Keratinocyte (primary cell): ENCODE data around the gene TMEM267. TPM values are rescaled to one million over a fixed set of nuclear protein-coding genes. Genes with fewer than 3 reads are reported as not detected.
"Not testable (repeated sequence)": the region's sequence is repeated elsewhere in the genome, so short reads cannot be mapped to it uniquely, and the experiment has no call there.

Experiments
- DNase-seq: peaks from one replicate; pipeline ENCODE4 v3.0.0-alpha.2; 2011; ENCODE audit warnings: low read depth, missing footprints, low spot score
- FAIRE-seq: peaks from 2 replicates; lab custom pipeline; 2011; peaks lifted over from hg19 to GRCh38; lab: Jason Lieb, UNC
- H2AFZ ChIP-seq: 2 replicates; pipeline ENCODE4 v1.6.0; 2012; ENCODE audit warnings: low read length, control low read depth, inconsistent platforms; ENCODE audit not compliant: control insufficient read depth
- H3K27ac ChIP-seq: 2 replicates; pipeline ENCODE4 v1.5.1; 2011; ENCODE audit warnings: low read length; ENCODE audit not compliant: control insufficient read depth, insufficient read depth
- H3K27me3 ChIP-seq: 3 replicates; pipeline ENCODE4 v1.6.0; 2011; ENCODE audit warnings: low read length; ENCODE audit not compliant: control insufficient read depth, insufficient read depth; ENCODE audit errors: extremely low read depth
- H3K36me3 ChIP-seq, 2 experiments: 2 replicates in 1 of 2; 3 replicates in 1 of 2; pipeline ENCODE4 v1.5.1; 2011; ENCODE audit warnings: low read length in 2 of 2, mild to moderate bottlenecking in 1 of 2; ENCODE audit not compliant: control insufficient read depth in 2 of 2, insufficient read depth in 2 of 2; ENCODE audit errors: extremely low read depth in 1 of 2
- H3K4me1 ChIP-seq: 3 replicates; pipeline ENCODE4 v1.5.1; 2011; ENCODE audit warnings: low read length; ENCODE audit not compliant: control insufficient read depth, insufficient read depth; ENCODE audit errors: extremely low read depth
- H3K4me2 ChIP-seq: 3 replicates; pipeline ENCODE4 v1.6.0; 2011; ENCODE audit warnings: low read depth, low read length; ENCODE audit not compliant: control insufficient read depth, insufficient read depth; ENCODE audit errors: extremely low read depth
- H3K4me3 ChIP-seq, 3 experiments: fragments of 200-600 bp in 1 of 3; sonication (generic) in 1 of 3; 2 replicates in 2 of 3; 3 replicates in 1 of 3; pipeline ENCODE4 v1.5.1; 2011 to 2016; ENCODE audit warnings: low read length in 3 of 3, mild to moderate bottlenecking in 3 of 3, control low read depth in 2 of 3, inconsistent platforms in 1 of 3, low read depth in 1 of 3, mixed read lengths in 1 of 3, mixed run types in 1 of 3, moderate library complexity in 1 of 3; ENCODE audit not compliant: control insufficient read depth in 2 of 3, insufficient read depth in 2 of 3; ENCODE audit errors: extremely low read depth in 1 of 3
- H3K79me2 ChIP-seq: 2 replicates; pipeline ENCODE4 v1.6.0; 2012; ENCODE audit warnings: low read length; ENCODE audit not compliant: control insufficient read depth, insufficient read depth
- H3K9ac ChIP-seq: 3 replicates; pipeline ENCODE4 v1.6.0; 2011; ENCODE audit warnings: low read length; ENCODE audit not compliant: control insufficient read depth, insufficient read depth; ENCODE audit errors: extremely low read depth
- H3K9me1 ChIP-seq: 3 replicates; pipeline ENCODE4 v1.6.0; 2011; ENCODE audit warnings: low read length; ENCODE audit not compliant: control insufficient read depth, insufficient read depth; ENCODE audit errors: extremely low read depth
- H3K9me3 ChIP-seq: 2 replicates; pipeline ENCODE4 v1.5.1; 2012; ENCODE audit warnings: low read depth, low read length; ENCODE audit not compliant: control insufficient read depth
- H4K20me1 ChIP-seq: 3 replicates; pipeline ENCODE4 v1.6.0; 2011; ENCODE audit warnings: low read length; ENCODE audit not compliant: control insufficient read depth, insufficient read depth; ENCODE audit errors: extremely low read depth
- CTCF ChIP-seq, 3 experiments: IDR thresholded peaks in 1 of 3; conservative IDR thresholded peaks in 1 of 3; optimal IDR thresholded peaks in 1 of 3; 2 replicates in 2 of 3; 3 replicates in 1 of 3; pipeline versions ENCODE3 to v1.5.1; 2011; ENCODE audit warnings: low read length in 3 of 3, mild to moderate bottlenecking in 3 of 3, moderate library complexity in 2 of 3, control low read depth in 1 of 3, inconsistent platforms in 1 of 3; ENCODE audit not compliant: insufficient read depth in 2 of 3; ENCODE audit errors: extremely low read depth in 1 of 3
- EZH2 ChIP-seq: IDR thresholded peaks from one replicate; pipeline ENCODE4 v1.6.1; 2012; ENCODE audit warnings: inconsistent platforms, mild to moderate bottlenecking, low read length, moderate library complexity
- dilution Hi-C: fragments of 300-500 bp; cut with MboI; formaldehyde crosslinking; loops from one replicate; pipeline ENCODE4 v1.7.0; 2020; ENCODE audit warnings: low sequenced_read_pairs; ENCODE audit not compliant: extremely low pct_ligation_motif_present
- polyA plus RNA-seq, 5 experiments: library from polyadenylated mRNA; depleted of rRNA in 3 of 5; stranded (reverse) in 3 of 5; stranded (forward) in 1 of 5; unstranded in 1 of 5; fragments of >200 nt; gene quantifications; 1 replicate in 1 of 5; 2 replicates in 3 of 5; 3 replicates in 1 of 5; pipeline versions ENCODE4 v1.2.1 to v1.2.3, GENCODE V29; 2011 to 2012; ENCODE audit warnings: missing spikeins in 2 of 5, low read depth in 1 of 5, low replicate concordance in 1 of 5

Gene TMEM267
- polyA plus RNA-seq, 1 donor (not counting 4 experiments of a cell fraction or from before 2014, with no cell fraction given) = 30.7 TPM

GRCh38 chr5:43409809-43410271, 73.8 kb downstream of the TMEM267 start:
- H2AFZ ChIP-seq = no peak overlapping the region
- dilution Hi-C loops = no loop called here
- H3K36me3 ChIP-seq = no peaks in the 10 kb centered on the region
- H3K9ac ChIP-seq = no peak overlapping the region
- H3K4me3 ChIP-seq = no peak overlapping the region
- no peaks in the 10 kb centered on the region for H4K20me1 ChIP-seq
- FAIRE-seq = no peak
- H3K9me3 ChIP-seq = no peaks in the 10 kb centered on the region
- no peaks in the 10 kb centered on the region for H3K27me3 ChIP-seq
- no peaks in the 10 kb centered on the region for H3K9me1 ChIP-seq
- no peak overlapping the region for H3K4me2 ChIP-seq
- H3K27ac ChIP-seq = no peak overlapping the region
- no peaks in the 10 kb centered on the region for H3K4me1 ChIP-seq
- no peak for DNase-seq
- TF ChIP-seq CTCF (optimal IDR thresholded peaks at IDR 0.05 in 1 of 3, IDR thresholded peaks at IDR 0.05 in 1 of 3, conservative IDR thresholded peaks at IDR 0.05 in 1 of 3; ENCODE audit: extremely low read depth in 1 of 3, insufficient read depth in 2 of 3, low read length in 3 of 3) = no peak
- no peak for TF ChIP-seq EZH2
- H3K79me2 ChIP-seq = no peaks in the 10 kb centered on the region

- DNase-seq, H3K9me1 ChIP-seq, H3K36me3 ChIP-seq, H3K4me3 ChIP-seq, H3K4me1 ChIP-seq, H3K27ac ChIP-seq, H2AFZ ChIP-seq, H3K79me2 ChIP-seq, H3K9me3 ChIP-seq, H3K27me3 ChIP-seq, FAIRE-seq, dilution Hi-C loops, H3K4me2 ChIP-seq, H4K20me1 ChIP-seq, H3K9ac ChIP-seq: not testable (repeated sequence)
These were observed 81.1 kb downstream of the TMEM267 start for GRCh38 chr5:43402524-43403066.

GRCh38 chr5:43401827-43402226, 81.8 kb downstream of the TMEM267 start:
- H3K9me1 ChIP-seq = no peaks in the 10 kb centered on the region
- dilution Hi-C loops = no loop called here
- H3K27me3 ChIP-seq = no peaks in the 10 kb centered on the region
- H3K9ac ChIP-seq = no peak overlapping the region
- peak; percentile 16 to 43 (median 41) for TF ChIP-seq CTCF (optimal IDR thresholded peaks at IDR 0.05 in 1 of 3, IDR thresholded peaks at IDR 0.05 in 1 of 3, conservative IDR thresholded peaks at IDR 0.05 in 1 of 3; ENCODE audit: extremely low read depth in 1 of 3, insufficient read depth in 2 of 3, low read length in 3 of 3)
- TF ChIP-seq EZH2 = no peak
- no peaks in the 10 kb centered on the region for H3K9me3 ChIP-seq
- H3K4me2 ChIP-seq = no peak overlapping the region
- DNase-seq (no peak), FAIRE-seq (no peak)
- no peak overlapping the region for H3K4me3 ChIP-seq
- no peaks in the 10 kb centered on the region for H4K20me1 ChIP-seq
- H3K79me2 ChIP-seq = no peaks in the 10 kb centered on the region
- no peaks in the 10 kb centered on the region for H3K36me3 ChIP-seq
- no peak overlapping the region for H3K27ac ChIP-seq
- H2AFZ ChIP-seq = no peak overlapping the region
- H3K4me1 ChIP-seq = peaks cover 5% of the 10 kb centered on the region
